NCI-H1092 (cell line): ENCODE measurements around the gene EXOC3L4.

Source experiments
- DNase-seq: peaks from one replicate; lab custom pipeline; 2025; lab: John Stamatoyannopoulos, UW

EXOC3L4 gene

GRCh38 chr14:103091041-103091882 lies 3.3 kb upstream of the EXOC3L4 start:
- no peak for DNase-seq

DNA sequence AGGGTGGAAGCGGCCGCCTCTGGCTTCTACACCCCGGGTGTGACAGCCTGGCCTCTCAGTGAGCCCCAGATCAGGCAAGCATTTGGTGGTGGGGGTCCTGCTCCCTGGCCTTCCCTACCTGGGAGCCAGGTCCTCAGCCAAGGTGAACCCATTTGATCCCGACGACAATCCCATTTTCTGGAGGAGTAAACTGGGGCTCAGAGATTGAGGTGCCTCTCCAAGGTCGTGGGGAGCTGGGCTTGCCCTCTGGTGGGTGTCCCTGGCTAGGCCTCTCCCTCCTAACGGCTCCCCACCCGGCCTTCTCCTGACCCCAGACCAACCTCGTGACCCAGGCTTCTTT lies 2.7 kb upstream of the EXOC3L4 start:
- DNase-seq: no peak

DNA sequence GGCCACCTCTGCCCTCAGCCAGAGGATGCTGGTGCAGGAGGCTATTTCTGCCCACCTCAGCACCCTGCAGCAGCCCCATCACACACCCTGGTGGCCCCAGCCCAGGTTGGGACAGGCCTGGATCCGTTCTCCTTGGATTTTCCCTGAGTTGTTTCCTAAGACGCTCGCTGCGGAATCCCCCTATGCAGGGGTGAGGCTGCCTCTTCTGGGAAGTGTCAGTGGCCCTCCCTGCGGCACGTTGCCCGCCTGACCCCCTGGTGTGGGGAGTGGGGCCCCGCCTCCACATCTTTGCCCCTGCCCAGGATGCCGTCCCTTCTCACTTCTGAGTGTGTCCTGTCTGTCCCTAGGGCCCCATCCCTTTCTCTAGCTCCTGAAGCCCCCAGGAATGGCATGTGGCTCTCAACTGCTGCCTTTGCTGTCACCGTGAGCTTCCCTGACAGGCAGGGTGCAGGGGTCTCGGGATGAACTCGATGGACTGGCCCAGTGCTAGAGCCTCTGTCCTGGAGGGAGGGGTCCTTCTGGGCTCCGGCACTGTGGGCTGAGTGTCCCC lies 594 bp upstream of the EXOC3L4 start:
- no peak for DNase-seq

- no peak for DNase-seq
Observed at GRCh38 chr14:103095210-103095778, 769 bp downstream of the EXOC3L4 start.

GRCh38 chr14:103096387-103096786 lies 1.9 kb downstream of the EXOC3L4 start:
- no peak for DNase-seq

- no peak for DNase-seq
Observed at GRCh38 chr14:103097244-103097993, 2.9 kb downstream of the EXOC3L4 start.

DNA sequence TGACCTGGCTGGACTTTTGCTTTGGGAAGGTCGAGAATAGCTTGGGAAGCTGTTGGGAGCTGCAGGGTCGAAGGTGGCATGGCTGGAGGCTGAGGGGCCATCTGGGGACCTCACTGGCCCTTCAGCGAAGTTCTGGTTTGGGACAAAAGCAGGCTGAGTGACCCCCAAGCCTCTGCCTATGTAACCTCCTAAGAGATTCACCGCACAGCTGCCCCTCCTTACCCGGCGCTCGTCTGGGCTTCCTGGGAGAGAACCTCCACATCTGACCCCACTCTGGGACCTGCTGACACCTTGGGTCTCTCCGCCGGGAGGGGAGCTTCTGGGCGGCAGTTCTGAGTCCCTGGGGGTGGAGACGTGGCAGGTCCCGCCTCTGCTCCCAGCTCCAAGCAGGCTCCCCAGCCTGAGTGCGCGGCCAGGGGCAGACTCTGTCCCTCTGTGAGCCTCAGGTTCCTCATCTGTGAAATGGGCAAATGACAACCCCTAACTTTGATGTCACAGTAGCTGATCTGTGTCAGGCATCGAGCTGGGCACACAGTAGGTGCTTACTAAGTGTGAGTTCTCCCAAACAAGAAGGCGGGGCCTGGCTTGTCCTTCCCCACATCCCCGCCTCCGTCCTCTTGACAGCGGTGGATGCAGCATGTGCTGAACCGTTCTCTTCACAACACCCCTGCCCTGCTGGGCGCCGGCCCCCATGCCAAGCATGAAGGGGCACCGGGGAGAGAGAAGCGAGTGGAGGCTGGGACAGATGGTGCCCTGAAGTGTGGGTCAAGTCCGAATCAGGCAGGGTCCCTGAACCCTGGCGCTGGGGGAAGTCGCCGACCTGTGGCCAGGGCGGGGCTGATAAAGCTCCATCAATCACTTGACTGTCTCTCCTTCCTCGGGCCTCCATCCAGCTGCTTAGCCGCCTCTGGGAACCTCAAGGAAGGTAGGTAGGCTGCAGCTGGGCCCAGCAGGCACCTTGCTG lies 3.8 kb downstream of the EXOC3L4 start:
- no peak for DNase-seq

GRCh38 chr14:103099081-103099732 lies 4.7 kb downstream of the EXOC3L4 start:
- DNase-seq: no peak

DNA sequence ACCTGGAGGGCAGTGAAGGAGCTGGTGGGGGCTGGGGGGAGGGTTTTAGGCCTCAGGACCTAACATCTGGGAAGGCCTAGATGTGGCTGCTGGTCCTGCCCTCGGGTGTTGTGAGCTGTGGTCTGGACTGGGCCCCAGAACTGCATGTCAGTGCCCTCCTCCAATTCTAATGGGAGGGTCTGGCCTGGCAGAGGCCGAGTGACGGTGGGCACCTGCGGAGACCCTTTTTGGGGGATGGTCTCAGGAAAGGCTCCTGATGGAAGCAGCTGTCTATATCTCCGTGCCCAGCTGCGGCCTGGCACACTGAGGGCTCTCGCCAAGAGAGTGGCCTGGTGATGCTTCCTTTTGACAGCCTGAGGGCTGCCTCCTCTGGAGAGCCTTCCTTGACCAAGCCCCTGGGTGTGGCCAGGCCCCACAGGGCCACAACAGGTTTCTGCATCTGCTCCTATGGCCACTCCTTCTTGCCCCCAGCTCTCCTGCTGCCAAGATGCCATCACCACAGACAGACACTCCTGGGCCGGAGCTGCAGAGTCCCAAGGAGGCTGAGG lies 5.3 kb downstream of the EXOC3L4 start:
- DNase-seq: no peak

DNA sequence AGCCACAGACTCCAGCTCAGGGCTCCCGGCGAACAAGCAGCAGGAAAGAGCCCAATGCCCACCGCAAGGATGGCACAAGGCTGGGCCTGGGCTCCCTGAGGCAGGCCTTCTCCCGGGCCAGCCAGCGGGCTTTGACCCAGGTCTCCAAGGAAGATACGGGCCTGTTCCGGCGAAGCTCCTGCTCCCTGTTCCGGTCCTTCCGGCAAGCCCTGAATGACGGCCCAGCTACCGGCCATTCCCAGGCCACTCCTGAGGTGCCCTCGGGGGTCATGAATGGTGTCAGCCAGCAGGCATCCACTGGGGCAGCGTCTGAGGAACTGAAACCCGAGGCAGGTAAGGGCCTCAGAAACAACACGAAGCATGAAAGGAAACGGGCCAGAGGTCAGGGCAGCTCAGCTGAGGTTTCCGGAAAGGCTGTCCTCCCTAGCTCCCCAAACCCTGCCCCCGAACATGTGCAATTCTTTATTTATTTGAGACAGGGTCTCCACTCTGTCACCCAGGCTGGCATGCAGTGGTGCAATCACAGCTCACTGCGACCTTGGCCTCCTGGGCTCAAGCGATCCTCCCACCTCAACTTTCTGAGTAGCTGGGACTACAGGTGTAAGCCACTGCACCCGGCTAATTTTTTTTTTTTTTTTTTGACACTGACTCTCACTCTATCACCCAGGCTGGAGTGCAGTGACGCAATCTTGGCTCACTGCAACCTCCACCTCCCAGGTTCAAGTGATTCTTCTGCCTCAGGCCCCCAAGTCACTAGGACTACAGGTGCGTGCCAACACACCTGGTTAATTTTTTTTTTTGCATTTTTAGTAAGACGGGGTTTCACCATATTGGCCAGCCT lies 6.0 kb downstream of the EXOC3L4 start:
- no peak for DNase-seq

GRCh38 chr14:103101257-103101962 lies 6.9 kb downstream of the EXOC3L4 start:
- no peak for DNase-seq

GRCh38 chr14:103101963-103102688 lies 7.6 kb downstream of the EXOC3L4 start:
- no peak for DNase-seq

DNA sequence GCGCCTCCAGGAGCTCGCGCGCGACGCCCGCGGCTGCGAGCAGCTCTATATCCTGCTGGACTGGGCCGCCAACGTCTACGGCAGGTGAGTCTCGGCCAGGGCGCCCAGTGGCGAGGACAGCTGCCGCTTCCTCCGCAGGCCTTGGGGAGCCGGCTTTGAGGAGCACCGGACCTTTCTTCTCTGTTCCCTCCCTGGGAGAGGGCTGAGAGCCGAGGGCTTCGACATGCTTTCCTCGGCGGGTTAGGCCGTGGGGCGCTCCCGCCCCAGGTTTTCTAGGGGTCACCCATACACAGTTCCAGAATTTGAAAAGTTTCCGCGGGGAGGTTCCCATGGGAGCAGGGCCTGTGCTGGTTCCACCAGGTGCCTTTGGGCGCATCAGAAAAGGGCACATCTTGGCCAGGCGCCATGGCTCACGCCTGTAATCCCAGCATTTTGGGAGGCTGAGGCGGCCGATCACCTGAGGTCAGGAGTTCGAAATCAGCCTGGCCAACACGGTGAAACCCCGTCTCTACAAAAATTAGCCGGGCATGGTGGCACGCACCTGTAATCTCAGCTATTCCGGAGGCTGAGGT lies 8.2 kb downstream of the EXOC3L4 start:
- no peak for DNase-seq

DNA sequence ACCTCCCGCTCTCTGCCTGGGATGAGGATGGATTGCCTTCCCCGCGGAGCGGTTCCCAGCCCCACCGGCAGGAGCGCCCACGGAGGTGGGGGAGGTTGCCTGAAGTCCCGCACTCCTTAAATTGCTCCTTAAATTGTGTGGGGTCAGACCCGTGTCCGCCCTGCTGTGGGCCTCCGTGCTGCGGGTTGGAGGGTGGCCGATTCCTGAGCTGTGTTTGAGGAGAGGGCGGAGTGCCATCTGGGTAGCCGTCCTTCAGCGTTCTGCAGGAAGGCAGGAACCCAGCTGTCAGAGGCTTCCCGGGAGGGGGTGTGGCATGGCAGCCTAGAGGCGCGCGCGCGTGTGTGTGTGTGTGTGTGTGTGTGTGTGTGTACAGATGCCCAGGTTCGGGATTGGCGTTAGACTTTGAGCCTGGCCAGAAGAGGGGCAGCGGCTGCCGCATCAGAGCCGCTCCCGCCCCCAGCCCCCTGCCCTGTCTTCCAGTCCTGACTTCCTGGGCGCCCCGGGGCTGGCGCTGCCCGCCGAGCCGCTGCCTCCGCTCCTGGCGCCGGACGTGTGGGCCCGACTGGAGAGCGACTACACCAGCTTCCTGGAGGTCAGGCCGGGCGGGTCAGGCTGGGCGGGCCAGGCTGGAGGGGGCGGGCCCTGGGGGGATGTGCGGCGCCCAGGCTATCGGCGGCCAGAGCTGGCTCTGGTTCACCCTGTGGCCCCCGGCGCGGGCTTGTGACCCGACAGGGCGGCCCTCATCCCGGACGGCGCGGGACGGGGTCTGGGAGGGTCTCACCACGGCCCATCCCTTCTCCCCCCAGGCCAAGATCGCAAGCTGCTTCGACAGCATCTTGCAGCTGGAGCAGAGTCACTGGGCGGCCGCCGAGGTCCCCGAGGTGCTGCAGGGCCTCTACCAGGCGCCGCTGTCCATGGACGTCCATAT lies 9.2 kb downstream of the EXOC3L4 start:
- peak; percentile 22 for DNase-seq

DNA sequence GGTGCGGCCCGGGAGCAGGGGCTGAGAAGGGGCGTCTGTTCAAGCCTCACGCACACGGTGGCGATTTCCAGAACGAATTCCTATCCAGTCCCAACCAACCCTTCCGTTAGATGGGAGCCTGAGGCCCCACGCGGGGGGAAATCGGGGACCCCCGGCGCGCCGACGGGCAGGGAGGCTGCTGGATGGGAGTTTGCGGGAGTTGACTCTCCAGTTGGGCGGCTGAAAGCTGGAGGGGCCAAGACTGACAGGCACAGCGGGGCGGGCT lies 9.8 kb downstream of the EXOC3L4 start:
- DNase-seq: no peak

DNA sequence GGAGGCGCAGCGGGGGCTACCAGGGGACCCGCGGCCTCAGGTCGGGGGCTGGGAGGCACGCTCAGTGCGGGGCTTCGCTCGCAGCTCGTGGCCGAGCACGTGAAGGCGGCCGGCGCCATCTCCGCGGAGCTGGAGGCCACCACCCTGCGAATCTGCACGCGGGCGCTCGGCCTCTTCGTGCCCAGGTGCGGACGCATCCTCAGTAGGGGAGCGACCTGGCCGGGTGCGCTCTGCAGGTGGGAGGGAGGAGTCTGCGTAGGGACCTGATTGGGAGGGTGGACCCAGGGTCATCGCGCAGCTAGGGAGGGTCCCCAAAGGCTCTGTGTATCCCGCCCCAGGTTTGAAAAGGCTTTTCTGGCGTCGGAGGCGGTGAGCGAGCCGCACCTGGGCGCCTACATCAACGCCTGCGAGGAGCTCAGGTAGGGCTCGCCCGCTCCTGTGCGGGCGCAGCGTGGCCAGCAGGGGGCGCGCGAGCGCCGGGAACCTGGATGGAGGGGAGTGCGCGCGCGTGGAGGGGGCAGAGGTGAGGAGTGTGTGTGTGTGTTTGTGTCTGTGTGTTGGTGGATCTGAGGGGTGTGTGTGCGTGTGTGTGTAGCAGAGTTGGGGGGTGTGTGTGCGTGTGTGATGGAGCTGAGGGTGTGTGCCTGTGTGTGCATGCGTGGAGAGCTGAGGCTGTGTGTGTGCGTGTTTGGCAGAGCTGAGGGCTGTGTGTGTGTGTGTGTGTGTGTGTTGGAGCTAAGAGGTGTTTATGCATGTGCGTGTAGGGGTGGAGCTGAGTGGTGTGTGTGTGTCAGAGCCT lies 10.3 kb downstream of the EXOC3L4 start:
- peak; percentile 17 for DNase-seq
